HepG2 (cell line): ENCODE data around the gene LAMA5. TPM values are rescaled to one million over a fixed set of nuclear protein-coding genes. Genes with fewer than 3 reads are reported as not detected.

ENCODE experiments used
- CREB3 ChIP-seq: sonication (generic); formaldehyde crosslinking; IDR thresholded peaks from 2 replicates; pipeline ENCODE4 v1.5.0; 2020; ENCODE audit warnings: missing genetic modification reagents
- DBP ChIP-seq: sonication (generic); formaldehyde crosslinking; IDR thresholded peaks from 2 replicates; pipeline ENCODE4 v1.4.0; 2020; ENCODE audit warnings: missing genetic modification reagents; ENCODE audit errors: not compliant biosample characterization
- FOXO4 ChIP-seq: sonication (generic); formaldehyde crosslinking; conservative IDR thresholded peaks from 2 replicates; pipeline ENCODE4 v1.8.1; 2023; ENCODE audit warnings: missing genetic modification reagents
- MAFK ChIP-seq, 2 experiments: IDR thresholded peaks in 1 of 2; conservative IDR thresholded peaks in 1 of 2; 2 replicates each; pipeline ENCODE4 v1.6.1; 2011; ENCODE audit warnings: improper control_type of control experiment in 2 of 2, low read length in 2 of 2
- MTA3 ChIP-seq: sonication (generic); formaldehyde crosslinking; IDR thresholded peaks from 2 replicates; pipeline ENCODE4 v1.4.0; 2020; ENCODE audit warnings: missing genetic modification reagents
- MTERF4 ChIP-seq: sonication (generic); formaldehyde crosslinking; IDR thresholded peaks from 2 replicates; pipeline ENCODE4 v1.8.0; 2023; ENCODE audit warnings: mild to moderate bottlenecking, missing genetic modification reagents
- MYC ChIP-seq: sonication (generic); formaldehyde crosslinking; IDR thresholded peaks from 2 replicates; pipeline ENCODE4 v1.9.0; 2021; ENCODE audit warnings: missing genetic modification reagents, borderline replicate concordance
- RAD51 ChIP-seq: fragments of 450-650 bp; IDR thresholded peaks from 2 replicates; pipeline ENCODE4 v1.6.1; 2016; ENCODE audit warnings: borderline replicate concordance
- RBAK ChIP-seq: sonication (generic); formaldehyde crosslinking; IDR thresholded peaks from 2 replicates; pipeline ENCODE4 v1.5.1; 2020; ENCODE audit warnings: mild to moderate bottlenecking, missing genetic modification reagents
- ZC3H4 ChIP-seq: sonication (generic); formaldehyde crosslinking; IDR thresholded peaks from 2 replicates; pipeline ENCODE4 v1.4.0; 2020; ENCODE audit warnings: missing genetic modification reagents, borderline replicate concordance
- ZFP62 ChIP-seq: sonication (generic); formaldehyde crosslinking; IDR thresholded peaks from 2 replicates; pipeline ENCODE4 v1.4.0; 2020; ENCODE audit warnings: missing genetic modification reagents
- ZMYM4 ChIP-seq: sonication (generic); formaldehyde crosslinking; IDR thresholded peaks from 2 replicates; pipeline ENCODE4 v1.8.1; 2023; ENCODE audit warnings: mild to moderate bottlenecking, missing genetic modification reagents
- ZNF329 ChIP-seq: sonication (generic); formaldehyde crosslinking; IDR thresholded peaks from 2 replicates; pipeline ENCODE4 v1.9.0; 2021; ENCODE audit warnings: low read depth, mild to moderate bottlenecking, missing genetic modification reagents
- ZNF597 ChIP-seq: sonication (generic); formaldehyde crosslinking; IDR thresholded peaks from 2 replicates; pipeline ENCODE4 v1.5.0; 2020; ENCODE audit warnings: missing genetic modification reagents
- ZNF598 ChIP-seq: sonication (generic); formaldehyde crosslinking; IDR thresholded peaks from 2 replicates; pipeline ENCODE4 v1.5.1; 2020; ENCODE audit warnings: mild to moderate bottlenecking, missing genetic modification reagents, borderline replicate concordance
- ZNF746 ChIP-seq: sonication (generic); formaldehyde crosslinking; IDR thresholded peaks from 2 replicates; pipeline ENCODE4 v1.8.0; 2022; ENCODE audit warnings: mild to moderate bottlenecking, missing genetic modification reagents
- ZNF775 ChIP-seq: sonication (generic); formaldehyde crosslinking; IDR thresholded peaks from 2 replicates; pipeline ENCODE4 v1.4.0; 2020; ENCODE audit warnings: missing genetic modification reagents, mild to moderate bottlenecking, moderate library complexity, borderline replicate concordance
- ZNF788 ChIP-seq: sonication (generic); formaldehyde crosslinking; IDR thresholded peaks from 2 replicates; pipeline ENCODE4 v1.5.0; 2020; ENCODE audit warnings: mild to moderate bottlenecking, missing genetic modification reagents, borderline replicate concordance
- ZSCAN20 ChIP-seq: sonication (generic); formaldehyde crosslinking; IDR thresholded peaks from 2 replicates; pipeline ENCODE4 v1.4.0; 2020; ENCODE audit warnings: missing genetic modification reagents, mild to moderate bottlenecking, borderline replicate concordance
- ZSCAN21 ChIP-seq: sonication (generic); formaldehyde crosslinking; IDR thresholded peaks from 2 replicates; pipeline ENCODE4 v1.8.0; 2022; ENCODE audit warnings: mild to moderate bottlenecking, missing genetic modification reagents, moderate library complexity, borderline replicate concordance
- ZSCAN29 ChIP-seq: sonication (generic); formaldehyde crosslinking; conservative IDR thresholded peaks from 2 replicates; pipeline ENCODE4 v1.4.0; 2020; ENCODE audit warnings: mild to moderate bottlenecking, missing genetic modification reagents
- ZZZ3 ChIP-seq: sonication (generic); formaldehyde crosslinking; IDR thresholded peaks from 2 replicates; pipeline ENCODE4 v1.4.0; 2020; ENCODE audit warnings: missing genetic modification reagents, mild to moderate bottlenecking, borderline replicate concordance
- polyA plus RNA-seq, 8 experiments: library from polyadenylated mRNA; depleted of rRNA in 3 of 8; stranded (reverse) in 7 of 8; unstranded in 1 of 8; fragments of >200 nt; fragmentation: Illumina TruSeq in 4 of 8; extraction: Trizol in 4 of 8; gene quantifications; 2 replicates each; pipeline versions ENCODE4 v1.2.1 to v1.2.3, GENCODE V29; 2011 to 2016; ENCODE audit warnings: low read depth in 4 of 8, missing spikeins in 1 of 8, mixed read lengths in 1 of 8; ENCODE audit not compliant: insufficient read depth in 1 of 8
- total RNA-seq, 5 experiments: library from RNA; depleted of rRNA; stranded (reverse); fragments of >200 nt; fragmentation: Illumina TruSeq; extraction: Trizol; gene quantifications; 2 replicates each; pipeline ENCODE4 v1.2.3, GENCODE V29; 2016; ENCODE audit warnings: low read depth in 1 of 5

LAMA5 gene
- total and polyA plus RNA-seq, 2 of the 13 experiments (the other 11 are each of a cell fraction or from before 2014, with no cell fraction given): 21.0 to 44.7 TPM

GRCh38 chr20:62367633-62368391 lies 700 bp upstream of the LAMA5 start (continued):
- peak; percentile 56 for TF ChIP-seq ZNF329 (CRISPR knock-in tag)
- TF ChIP-seq MYC: peak; percentile 90
- TF ChIP-seq ZSCAN20: peak; percentile 94; the same call in 1 of the 2 replicates
- no peak for TF ChIP-seq ZFP62 (CRISPR knock-in tag)
- no peak for TF ChIP-seq MTA3 (CRISPR knock-in tag)
- TF ChIP-seq MAFK (conservative IDR thresholded peaks at IDR 0.05 in 1 of 2, IDR thresholded peaks at IDR 0.05 in 1 of 2; ENCODE audit: low read length in 2 of 2): no peak
- TF ChIP-seq ZSCAN21 (CRISPR knock-in tag): peak; percentile 76
- 0 out of 2 replicates have a peak, but pooled peaks have one; percentile 67 for TF ChIP-seq FOXO4 (CRISPR knock-in tag)
- peak; percentile 87 for TF ChIP-seq ZSCAN29 (CRISPR knock-in tag)
- peak; percentile 63; the same call in 1 of the 2 replicates for TF ChIP-seq ZMYM4
- TF ChIP-seq CREB3: no peak
- TF ChIP-seq ZNF775 (CRISPR knock-in tag): peak; percentile 35
- no peak for TF ChIP-seq RAD51
- peak; percentile 47 for TF ChIP-seq ZNF746 (CRISPR knock-in tag)
- TF ChIP-seq MTERF4 (CRISPR knock-in tag): peak; percentile 59; the same call in 1 of the 2 replicates
- peak; percentile 93 for TF ChIP-seq ZZZ3 (CRISPR knock-in tag)
- peak; percentile 97; the same call in 1 of the 2 replicates for TF ChIP-seq ZNF598 (CRISPR knock-in tag)
- TF ChIP-seq ZNF788 (CRISPR knock-in tag): peak; percentile 77
- TF ChIP-seq DBP (CRISPR knock-in tag): peak; percentile 52
- no peak for TF ChIP-seq ZNF597
- TF ChIP-seq RBAK (CRISPR knock-in tag): 0 out of 2 replicates have a peak, but pooled peaks have one; percentile 17
- peak; percentile 94 for TF ChIP-seq ZC3H4
